Measurements from ENCODE around the gene TGM5.
"Not testable (repeated sequence)": the region's sequence is repeated elsewhere in the genome, so short reads cannot be mapped to it uniquely, and the experiment has no call there.

The TGM5 gene
- 0 to 0.72 (median 0) reads per million in 4 experiments for total RNA-seq

- no peak for DNase-seq
These were observed at the start of gene TGM5 for GRCh38 chr15:43266834-43267233. Gene TGM5, minus strand, starts transcription at chr15:43266928. Its CDS starts 79 bp downstream, at chr15:43266849.

GRCh38 chr15:43314171-43314570 lies 47.4 kb upstream of the TGM5 start:
- DNase-seq, result no peak

GRCh38 chr15:43312378-43312777 lies 45.6 kb upstream of the TGM5 start:
- DNase-seq, result no peak

DNA sequence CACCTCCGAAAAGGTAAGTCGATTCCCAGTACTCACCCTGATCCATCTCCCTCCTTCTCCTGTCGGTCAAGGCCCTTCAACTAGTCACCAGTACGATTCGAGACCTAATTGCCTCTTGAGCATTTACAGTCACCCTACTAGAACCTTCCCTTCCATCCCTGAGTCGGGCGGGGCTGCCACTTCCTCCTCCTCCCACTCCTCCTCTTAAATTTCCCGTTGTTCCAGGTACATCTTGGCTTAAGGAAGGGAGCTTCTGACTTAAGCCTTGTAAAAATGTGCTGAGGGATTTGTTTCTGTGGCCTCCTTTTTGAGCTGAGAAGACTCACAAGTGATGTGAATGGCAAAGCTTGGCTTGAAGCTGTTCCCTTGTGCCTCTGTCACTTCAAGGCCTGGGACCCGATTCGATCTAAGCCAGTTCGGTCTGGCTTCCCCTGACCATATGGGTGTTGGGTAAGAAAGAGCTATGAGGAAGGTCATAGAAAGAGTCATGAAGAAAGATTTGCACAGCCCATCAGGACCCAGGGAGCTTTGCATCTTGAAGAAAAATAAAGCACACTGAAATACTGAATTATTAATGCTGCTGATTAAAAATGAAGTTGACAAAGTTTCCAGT lies 35.6 kb upstream of the TGM5 start, which contains the start of gene TGM7:
TSS of gene TGM7 (minus strand) at position 51 of the 613 bp plus-strand sequence.
- DNase-seq, result no peak

- no peak for DNase-seq
These were observed 33.2 kb upstream of the TGM5 start for GRCh38 chr15:43299884-43300283.

DNA sequence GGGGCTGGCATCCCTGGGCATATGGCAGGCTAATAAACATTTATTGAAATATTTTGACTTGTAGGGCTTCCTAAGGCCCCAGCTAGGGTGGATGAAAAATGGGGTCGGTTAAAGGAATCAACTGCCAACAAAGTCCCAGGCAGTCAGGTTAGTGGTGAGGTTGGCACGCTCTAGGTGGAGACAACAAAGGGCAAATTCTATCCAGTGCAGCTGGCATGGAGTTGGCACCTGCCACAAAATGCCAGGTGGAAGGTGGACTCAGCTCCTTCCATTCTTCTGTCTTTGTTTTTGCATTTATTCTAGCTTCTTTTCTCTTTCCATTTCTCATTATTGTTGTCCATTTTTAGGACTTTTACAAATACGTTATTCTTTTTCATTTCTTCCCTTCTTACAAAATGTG lies 32.7 kb upstream of the TGM5 start:
- DNase-seq, result no peak

DNA sequence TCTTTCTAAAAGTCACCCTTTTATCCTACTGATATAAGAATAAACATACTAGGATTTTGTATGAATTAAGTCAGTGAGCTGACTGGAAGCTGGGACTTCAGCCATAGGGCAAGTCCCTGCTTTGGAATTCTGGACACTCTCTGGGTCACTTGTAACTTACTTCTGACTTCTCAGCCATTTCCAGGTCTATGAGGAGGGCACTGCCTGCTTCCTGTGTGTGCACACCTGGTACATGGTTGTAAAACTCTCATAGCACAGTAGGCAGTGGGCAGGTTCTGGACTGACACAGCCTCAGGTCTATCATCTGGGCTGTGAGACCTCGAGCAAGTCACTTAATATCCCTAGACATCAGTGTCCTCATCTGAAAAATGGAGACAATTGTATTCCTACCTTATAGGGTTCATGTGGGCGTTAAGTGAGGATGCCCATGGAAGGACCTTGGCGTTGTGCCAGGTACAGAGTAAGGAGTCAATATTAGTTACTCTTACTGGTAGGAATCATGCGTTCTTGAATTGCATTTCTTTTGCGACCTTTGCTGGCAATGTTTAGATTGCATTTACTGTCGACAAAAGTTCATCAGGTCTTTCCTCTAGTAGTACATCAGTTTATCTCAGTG lies 27.5 kb upstream of the TGM5 start:
- no peak for DNase-seq

DNA sequence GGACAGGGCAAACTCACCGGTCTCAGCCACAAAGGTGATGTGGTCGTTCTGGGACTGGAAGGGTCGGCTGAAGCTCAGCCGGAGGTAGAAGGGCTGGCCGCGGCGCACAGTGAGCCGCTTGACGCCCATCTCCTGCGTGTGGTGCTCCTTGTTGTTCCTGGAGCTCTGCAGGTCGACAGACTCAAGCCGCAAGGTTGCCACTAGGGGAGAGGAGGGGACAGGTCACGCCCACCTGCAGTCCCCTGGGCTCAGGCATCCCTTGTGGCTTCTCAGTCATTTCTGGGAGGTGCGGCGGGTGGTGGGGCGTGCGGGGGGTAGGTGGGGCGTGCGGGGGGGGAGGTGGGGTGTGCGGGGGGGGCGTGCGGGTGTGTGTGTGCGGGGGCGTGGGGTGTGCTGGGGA lies 26.7 kb upstream of the TGM5 start:
- DNase-seq, result no peak

DNA sequence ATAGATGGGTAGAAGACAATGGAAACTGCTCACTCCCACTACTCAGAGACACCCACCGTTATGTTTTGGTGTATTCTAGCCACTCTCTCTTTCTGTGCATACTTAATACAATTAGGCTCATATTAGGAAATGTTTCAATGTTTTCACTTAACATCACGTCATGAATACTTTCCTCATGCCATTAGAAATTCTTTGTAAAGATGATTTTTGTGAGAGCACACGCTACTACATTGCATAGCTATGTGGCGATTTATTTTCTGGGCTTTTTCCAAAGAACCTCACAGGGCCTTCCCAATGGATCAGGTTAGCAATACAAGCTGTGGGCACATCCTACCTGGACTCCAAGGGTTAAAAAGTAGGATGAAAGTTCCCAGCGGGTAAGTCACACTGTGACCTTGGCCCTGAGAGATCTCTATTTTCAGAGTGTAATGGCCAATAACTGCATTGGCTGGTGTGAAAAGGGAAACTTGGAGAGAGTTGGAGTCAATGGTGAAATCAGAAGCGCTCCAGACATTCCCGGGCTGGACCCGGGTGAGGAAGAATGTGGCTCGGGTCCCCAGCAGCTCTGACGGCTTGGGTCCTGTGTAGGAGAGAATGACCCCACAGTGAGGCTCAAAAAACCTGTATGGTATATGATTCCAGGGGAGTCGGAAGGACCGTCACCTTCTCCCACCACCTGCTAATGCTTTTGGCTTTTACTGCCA lies 25.8 kb upstream of the TGM5 start:
- no peak for DNase-seq

GRCh38 chr15:43289656-43290055 lies 22.9 kb upstream of the TGM5 start:
- DNase-seq, result not testable (repeated sequence)

- DNase-seq, result no peak
These were observed 20.5 kb upstream of the TGM5 start for GRCh38 chr15:43287254-43287653.

DNA sequence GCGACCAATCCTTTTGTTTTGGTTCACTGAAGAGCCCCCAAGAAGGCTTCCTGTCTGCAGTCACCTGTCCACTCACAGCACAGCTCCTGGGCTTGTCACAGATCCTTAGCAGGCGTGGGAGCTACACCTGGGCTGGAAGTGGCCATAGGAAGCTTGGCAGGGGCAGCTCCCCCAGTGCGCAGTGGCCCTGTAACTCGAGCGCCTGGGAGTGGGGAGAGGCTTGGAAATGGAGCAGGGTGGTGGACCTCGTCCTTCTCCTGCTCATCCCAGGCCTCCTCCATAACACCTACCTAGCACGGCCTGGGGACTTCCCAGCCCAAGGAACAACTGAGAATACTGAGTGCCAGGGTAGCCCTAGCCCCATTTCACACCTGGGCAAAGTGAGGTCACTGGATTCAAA lies 19.3 kb upstream of the TGM5 start:
- no peak for DNase-seq

DNA sequence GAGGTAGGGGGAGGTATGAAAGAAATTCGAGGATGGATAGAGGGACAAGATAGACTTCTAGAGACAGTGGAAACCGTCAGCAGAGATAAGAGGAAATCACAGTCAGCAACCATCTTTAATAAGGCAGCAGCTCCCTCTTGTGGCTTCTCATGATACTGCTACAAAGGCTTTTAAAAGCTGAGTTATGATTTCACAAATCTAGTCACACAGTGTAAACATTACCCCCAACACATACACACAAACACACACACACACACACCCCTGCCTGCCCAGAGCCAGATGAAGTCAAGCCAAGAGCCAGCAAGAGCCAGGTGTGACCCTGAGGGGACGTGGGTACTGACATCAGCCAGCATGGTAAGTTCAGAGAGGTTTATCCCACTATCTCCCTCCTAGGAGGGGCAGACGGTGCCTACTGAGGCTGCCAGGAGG lies 18.9 kb upstream of the TGM5 start:
- peak; percentile 22 for DNase-seq

DNA sequence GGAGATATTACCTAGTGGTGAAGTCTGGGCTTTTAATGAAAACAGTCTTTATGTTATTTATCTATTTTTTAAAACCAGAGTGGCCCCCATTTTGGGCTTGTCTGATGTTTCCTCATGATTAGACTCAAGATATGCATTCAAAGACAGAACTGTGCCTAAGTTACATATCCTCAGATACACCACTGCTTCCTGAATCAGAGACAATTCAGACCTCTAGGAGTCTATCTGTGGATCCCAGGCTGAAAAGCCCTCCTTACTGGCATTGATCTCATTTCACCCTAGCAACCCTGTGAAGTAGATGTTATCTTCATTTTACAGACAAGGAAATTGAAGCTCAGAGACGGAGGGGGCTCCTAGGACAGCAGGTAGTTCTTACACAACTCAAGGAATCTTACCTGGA lies 16.8 kb upstream of the TGM5 start:
- DNase-seq, result no peak

DNA sequence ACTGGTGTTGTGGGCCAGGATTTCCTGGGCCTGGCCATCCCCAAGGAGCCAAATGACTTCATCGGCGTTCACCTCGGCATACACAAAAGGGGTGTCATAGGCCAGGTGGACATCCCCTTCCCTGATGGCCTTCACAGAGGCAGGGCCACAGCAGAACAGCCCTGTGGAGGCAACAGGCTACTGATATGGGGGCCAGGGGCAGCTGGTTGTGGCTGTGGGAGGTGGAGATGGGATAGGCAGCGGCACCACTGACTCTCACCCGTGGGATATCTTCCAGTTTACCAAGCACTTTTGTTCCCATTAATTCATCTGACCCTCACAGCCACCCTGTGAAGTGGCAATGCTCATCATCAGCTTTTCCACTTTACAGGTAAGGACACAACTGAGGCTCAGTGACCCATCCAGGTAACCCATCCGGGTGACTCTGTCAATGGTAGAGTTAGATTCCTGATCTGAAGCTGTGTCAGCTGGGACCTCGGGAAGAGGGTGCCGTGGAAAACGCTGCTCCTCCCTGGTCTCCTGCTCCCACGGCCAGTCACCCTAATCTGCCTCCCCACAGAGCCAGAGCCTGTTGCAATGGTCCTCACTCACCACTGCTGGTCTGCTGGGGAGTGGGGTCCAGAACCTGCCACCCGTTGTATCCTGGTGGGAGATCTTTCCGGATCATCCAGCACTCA lies 15.3 kb upstream of the TGM5 start:
- DNase-seq, result no peak

- no peak for DNase-seq
These were observed 14.3 kb upstream of the TGM5 start for GRCh38 chr15:43280996-43281395.

GRCh38 chr15:43279496-43279895 lies 12.8 kb upstream of the TGM5 start:
- DNase-seq, result no peak

GRCh38 chr15:43278869-43279268 lies 12.1 kb upstream of the TGM5 start:
- no peak for DNase-seq

- no peak for DNase-seq
These were observed 11.2 kb upstream of the TGM5 start for GRCh38 chr15:43277901-43278300.

DNA sequence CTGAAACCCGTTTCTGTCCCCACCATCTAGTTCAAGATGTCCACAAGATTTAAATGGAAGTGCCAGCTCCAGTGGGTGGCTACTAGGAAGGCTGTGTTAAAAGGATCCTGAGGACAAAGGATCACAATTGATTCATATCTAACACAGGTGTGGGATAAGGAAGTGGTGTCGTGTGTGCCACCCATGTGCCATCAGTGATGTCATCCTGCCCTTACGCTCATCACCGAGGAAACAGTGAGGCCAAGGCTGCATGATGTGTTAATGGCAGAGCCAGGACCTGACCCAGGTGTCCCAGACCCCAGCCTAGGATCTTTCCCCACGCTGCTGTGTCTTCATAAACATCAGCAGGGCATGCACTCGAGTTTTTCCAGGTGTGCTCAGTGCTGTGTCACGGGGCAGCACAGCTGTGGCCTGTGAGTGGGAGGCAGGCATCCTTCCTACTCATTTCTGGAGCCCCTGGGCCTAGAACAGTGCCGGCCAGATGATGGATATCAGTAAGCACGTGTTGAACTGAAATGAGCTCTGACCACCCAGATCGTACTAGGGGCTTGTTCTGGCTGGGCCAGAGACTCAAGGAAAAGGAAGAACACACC lies 10.6 kb upstream of the TGM5 start:
- DNase-seq, result no peak

DNA sequence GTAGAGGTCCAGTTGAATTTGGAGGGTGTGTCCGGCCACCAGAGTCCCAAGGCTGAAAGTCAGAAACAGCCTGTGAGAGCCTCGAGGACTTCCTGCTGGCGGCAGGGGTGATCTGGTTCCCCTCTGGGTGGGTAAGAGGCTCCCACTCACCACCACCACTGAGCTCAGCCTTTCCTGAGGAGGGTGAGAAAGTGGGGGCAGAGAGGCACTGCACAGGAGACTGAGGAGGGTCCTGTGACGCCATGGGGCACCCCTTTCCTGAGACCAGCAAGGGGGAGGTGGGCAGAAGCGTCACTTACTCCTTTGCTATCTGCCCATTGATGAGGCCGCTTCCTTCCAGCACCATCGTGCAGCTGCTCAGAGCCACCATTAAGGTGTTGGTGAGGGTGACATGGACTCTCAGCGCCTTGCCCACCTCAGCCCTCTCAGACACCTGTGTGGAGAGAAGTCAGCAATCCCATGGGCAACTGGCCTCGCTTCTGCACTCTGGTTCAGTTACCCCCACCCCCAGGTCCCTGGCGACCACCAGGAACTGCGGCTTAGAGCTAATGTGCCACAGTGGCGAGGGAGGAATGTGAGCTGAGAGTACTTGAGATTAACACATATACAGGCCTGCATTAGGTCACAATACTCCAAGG lies 10.0 kb upstream of the TGM5 start:
- no peak for DNase-seq

DNA sequence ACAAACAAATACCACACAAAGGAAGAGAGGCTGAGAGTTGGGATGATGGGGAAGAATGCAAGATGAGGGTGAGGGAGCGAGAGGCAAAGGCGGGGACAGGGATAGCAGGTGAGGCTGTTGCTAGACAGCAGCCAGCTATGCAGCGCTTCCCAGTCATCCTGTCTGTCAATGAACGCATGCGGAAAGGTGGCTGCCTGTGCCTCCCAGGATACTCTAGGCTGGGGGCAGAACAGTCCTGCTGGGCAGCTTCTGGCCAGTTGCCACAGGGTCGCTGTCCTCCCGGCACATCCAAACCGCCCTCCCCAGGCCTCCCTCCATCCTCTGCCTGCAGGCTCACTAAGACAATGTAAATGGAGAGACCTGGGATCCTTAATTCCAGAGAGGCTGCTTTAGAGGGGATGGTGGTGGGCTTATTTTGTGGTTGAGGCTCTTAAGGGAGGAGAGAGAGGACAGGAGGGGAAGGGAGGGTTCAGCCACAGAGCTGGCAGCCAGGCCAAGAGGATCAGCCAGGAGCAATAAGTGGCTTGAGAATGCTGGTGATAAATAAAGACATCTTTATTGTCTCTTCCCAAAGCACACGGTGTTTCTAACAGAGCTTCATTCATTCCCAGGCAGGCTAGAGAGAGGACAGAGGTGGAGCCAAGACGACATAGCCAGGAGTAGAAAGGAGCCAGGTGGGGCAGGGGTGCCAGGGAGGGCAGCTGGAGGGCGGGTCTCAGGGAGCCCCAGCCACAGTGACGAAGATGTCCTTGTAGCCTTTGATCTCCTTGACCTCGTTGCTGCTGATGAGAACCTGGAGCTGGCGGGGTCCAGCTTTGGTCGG lies 9.2 kb upstream of the TGM5 start:
- DNase-seq, result no peak

Data from effector CD8-positive, alpha-beta T cell (primary cell).